ENCODE measurements around the gene SLCO4C1.

DNA sequence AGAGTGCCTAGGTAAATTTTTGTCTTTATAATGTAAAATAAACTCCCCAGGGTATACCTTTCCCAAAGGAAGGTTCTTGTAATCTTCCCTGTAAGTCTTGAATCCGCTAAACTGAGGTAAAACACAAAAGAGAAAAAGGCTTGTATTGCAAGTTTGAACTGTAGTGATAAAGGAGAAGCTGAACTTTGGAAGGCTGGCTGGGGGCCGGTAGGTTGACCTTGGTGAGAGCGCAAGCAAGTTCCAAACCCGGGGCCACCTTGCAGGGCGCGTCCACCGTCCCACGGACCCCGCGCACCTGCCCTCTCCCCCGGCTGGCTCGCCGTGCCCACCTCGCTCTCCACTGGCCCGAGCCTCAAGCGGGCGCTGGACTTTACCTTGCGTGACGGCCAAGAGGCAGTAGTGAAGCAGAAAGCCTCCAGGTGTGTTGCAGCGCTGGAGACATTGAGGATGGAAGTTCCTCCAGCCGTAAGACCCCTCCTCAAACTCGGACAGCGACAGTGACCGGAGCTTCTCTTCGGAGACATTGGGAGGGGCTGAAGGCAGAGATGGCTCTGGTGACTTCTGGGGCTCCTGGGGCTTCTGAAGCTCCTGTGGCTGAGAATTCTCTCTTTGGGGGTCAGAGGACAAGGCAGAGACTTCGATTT, 428 bp downstream of the SLCO4C1 start:
- TF ChIP-seq POLR2AphosphoS5 (IDR thresholded peaks at IDR 0.05) (no peak), EZH2 (IDR thresholded peaks at IDR 0.05; ENCODE audit: borderline replicate concordance, insufficient read depth, low read length, poor library complexity, severe bottlenecking) (no peak), TAF1 (IDR thresholded peaks at IDR 0.05; ENCODE audit: low read depth) (no peak), RAD21 (conservative IDR thresholded peaks at IDR 0.05) (no peak), SMC3 (conservative IDR thresholded peaks at IDR 0.05; ENCODE audit: poor library complexity) (no peak), MXI1 (conservative IDR thresholded peaks at IDR 0.05; ENCODE audit: poor library complexity, severe bottlenecking) (no peak), EP300 (conservative IDR thresholded peaks at IDR 0.05; ENCODE audit: poor library complexity, severe bottlenecking) (no peak)
- TF ChIP-seq, protein P1, sequence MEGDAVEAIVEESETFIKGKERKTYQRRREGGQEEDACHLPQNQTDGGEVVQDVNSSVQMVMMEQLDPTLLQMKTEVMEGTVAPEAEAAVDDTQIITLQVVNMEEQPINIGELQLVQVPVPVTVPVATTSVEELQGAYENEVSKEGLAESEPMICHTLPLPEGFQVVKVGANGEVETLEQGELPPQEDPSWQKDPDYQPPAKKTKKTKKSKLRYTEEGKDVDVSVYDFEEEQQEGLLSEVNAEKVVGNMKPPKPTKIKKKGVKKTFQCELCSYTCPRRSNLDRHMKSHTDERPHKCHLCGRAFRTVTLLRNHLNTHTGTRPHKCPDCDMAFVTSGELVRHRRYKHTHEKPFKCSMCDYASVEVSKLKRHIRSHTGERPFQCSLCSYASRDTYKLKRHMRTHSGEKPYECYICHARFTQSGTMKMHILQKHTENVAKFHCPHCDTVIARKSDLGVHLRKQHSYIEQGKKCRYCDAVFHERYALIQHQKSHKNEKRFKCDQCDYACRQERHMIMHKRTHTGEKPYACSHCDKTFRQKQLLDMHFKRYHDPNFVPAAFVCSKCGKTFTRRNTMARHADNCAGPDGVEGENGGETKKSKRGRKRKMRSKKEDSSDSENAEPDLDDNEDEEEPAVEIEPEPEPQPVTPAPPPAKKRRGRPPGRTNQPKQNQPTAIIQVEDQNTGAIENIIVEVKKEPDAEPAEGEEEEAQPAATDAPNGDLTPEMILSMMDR (IDR thresholded peaks at IDR 0.05; ENCODE audit: poor library complexity, severe bottlenecking), result no peak
- TF ChIP-seq, protein P2, sequence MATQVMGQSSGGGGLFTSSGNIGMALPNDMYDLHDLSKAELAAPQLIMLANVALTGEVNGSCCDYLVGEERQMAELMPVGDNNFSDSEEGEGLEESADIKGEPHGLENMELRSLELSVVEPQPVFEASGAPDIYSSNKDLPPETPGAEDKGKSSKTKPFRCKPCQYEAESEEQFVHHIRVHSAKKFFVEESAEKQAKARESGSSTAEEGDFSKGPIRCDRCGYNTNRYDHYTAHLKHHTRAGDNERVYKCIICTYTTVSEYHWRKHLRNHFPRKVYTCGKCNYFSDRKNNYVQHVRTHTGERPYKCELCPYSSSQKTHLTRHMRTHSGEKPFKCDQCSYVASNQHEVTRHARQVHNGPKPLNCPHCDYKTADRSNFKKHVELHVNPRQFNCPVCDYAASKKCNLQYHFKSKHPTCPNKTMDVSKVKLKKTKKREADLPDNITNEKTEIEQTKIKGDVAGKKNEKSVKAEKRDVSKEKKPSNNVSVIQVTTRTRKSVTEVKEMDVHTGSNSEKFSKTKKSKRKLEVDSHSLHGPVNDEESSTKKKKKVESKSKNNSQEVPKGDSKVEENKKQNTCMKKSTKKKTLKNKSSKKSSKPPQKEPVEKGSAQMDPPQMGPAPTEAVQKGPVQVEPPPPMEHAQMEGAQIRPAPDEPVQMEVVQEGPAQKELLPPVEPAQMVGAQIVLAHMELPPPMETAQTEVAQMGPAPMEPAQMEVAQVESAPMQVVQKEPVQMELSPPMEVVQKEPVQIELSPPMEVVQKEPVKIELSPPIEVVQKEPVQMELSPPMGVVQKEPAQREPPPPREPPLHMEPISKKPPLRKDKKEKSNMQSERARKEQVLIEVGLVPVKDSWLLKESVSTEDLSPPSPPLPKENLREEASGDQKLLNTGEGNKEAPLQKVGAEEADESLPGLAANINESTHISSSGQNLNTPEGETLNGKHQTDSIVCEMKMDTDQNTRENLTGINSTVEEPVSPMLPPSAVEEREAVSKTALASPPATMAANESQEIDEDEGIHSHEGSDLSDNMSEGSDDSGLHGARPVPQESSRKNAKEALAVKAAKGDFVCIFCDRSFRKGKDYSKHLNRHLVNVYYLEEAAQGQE (IDR thresholded peaks at IDR 0.05; ENCODE audit: borderline replicate concordance), result no peak
